ENCODE results near the gene EHD1. TPM values are rescaled to one million over a fixed set of nuclear protein-coding genes. Genes with fewer than 3 reads are reported as not detected.

The EHD1 gene
- total RNA-seq, 1 donor from 2014 or later = 61.0 TPM

GRCh38 chr11:64814712-64815187, 63.7 kb downstream of the EHD1 start:
- Mint-ChIP-seq H3K27me3 (ENCODE audit: unreplicated experiment) (no peaks in the 10 kb centered on the region), H3K27ac (ENCODE audit: unreplicated experiment) (no peak overlapping the region), H3K9me3 (ENCODE audit: unreplicated experiment) (no peaks in the 10 kb centered on the region), H3K4me3 (ENCODE audit: unreplicated experiment) (no peak overlapping the region), H3K36me3 (ENCODE audit: unreplicated experiment) (no peaks in the 10 kb centered on the region), H3K4me1 (ENCODE audit: unreplicated experiment) (peaks cover 8% of the 10 kb centered on the region)
- TF ChIP-seq CTCF (IDR thresholded peaks at IDR 0.05) = no peak
- DNase-seq (ENCODE audit: extremely low spot score, unreplicated experiment) = no peak

GRCh38 chr11:64813826-64814225, 64.6 kb downstream of the EHD1 start:
- Mint-ChIP-seq H3K9me3 (ENCODE audit: unreplicated experiment) (no peaks in the 10 kb centered on the region), H3K4me1 (ENCODE audit: unreplicated experiment) (peaks cover 15% of the 10 kb centered on the region), H3K27ac (ENCODE audit: unreplicated experiment) (no peak overlapping the region), H3K36me3 (ENCODE audit: unreplicated experiment) (no peaks in the 10 kb centered on the region), H3K27me3 (ENCODE audit: unreplicated experiment) (no peaks in the 10 kb centered on the region), H3K4me3 (ENCODE audit: unreplicated experiment) (no peak overlapping the region)
- no peak for TF ChIP-seq CTCF (IDR thresholded peaks at IDR 0.05)
- no peak for DNase-seq (ENCODE audit: extremely low spot score, unreplicated experiment)

- TF ChIP-seq CTCF (IDR thresholded peaks at IDR 0.05) = no peak
- Mint-ChIP-seq H3K4me1 (ENCODE audit: unreplicated experiment) (peaks cover 15% of the 10 kb centered on the region), H3K27ac (ENCODE audit: unreplicated experiment) (peak overlapping the region; percentile 87), H3K9me3 (ENCODE audit: unreplicated experiment) (no peaks in the 10 kb centered on the region), H3K27me3 (ENCODE audit: unreplicated experiment) (no peaks in the 10 kb centered on the region), H3K36me3 (ENCODE audit: unreplicated experiment) (peaks cover 7% of the 10 kb centered on the region), H3K4me3 (ENCODE audit: unreplicated experiment) (peak overlapping the region; percentile 98)
- no peak for DNase-seq (ENCODE audit: extremely low spot score, unreplicated experiment)
Observed at GRCh38 chr11:64810891-64811272, 67.5 kb downstream of the EHD1 start.

GRCh38 chr11:64810271-64810890, 68.0 kb downstream of the EHD1 start, which contains the start of gene MEN1:
Gene MEN1, minus strand, starts transcription at chr11:64810551. Its CDS starts 442 bp downstream, at chr11:64810109.
- no peaks in the 10 kb centered on the region for H3K9me3 Mint-ChIP-seq (ENCODE audit: unreplicated experiment)
- H3K27ac Mint-ChIP-seq (ENCODE audit: unreplicated experiment) = peak within 1 kb of the TSS; percentile 87
- no peaks in the 10 kb centered on the region for H3K27me3 Mint-ChIP-seq (ENCODE audit: unreplicated experiment)
- no peak for TF ChIP-seq CTCF (IDR thresholded peaks at IDR 0.05)
- peaks cover 11% of the 10 kb centered on the region for H3K36me3 Mint-ChIP-seq (ENCODE audit: unreplicated experiment)
- peak within 1 kb of the TSS; percentile 98 for H3K4me3 Mint-ChIP-seq (ENCODE audit: unreplicated experiment)
- peak; percentile 98 for DNase-seq (ENCODE audit: extremely low spot score, unreplicated experiment)
- H3K4me1 Mint-ChIP-seq (ENCODE audit: unreplicated experiment) = peaks cover 15% of the 10 kb centered on the region

GRCh38 chr11:64809781-64810241, 68.6 kb downstream of the EHD1 start:
- DNase-seq (ENCODE audit: extremely low spot score, unreplicated experiment) = no peak
- H3K27me3 Mint-ChIP-seq (ENCODE audit: unreplicated experiment) = no peaks in the 10 kb centered on the region
- peaks cover 11% of the 10 kb centered on the region for H3K36me3 Mint-ChIP-seq (ENCODE audit: unreplicated experiment)
- no peaks in the 10 kb centered on the region for H3K9me3 Mint-ChIP-seq (ENCODE audit: unreplicated experiment)
- H3K4me1 Mint-ChIP-seq (ENCODE audit: unreplicated experiment) = peaks cover 15% of the 10 kb centered on the region
- no peak for TF ChIP-seq CTCF (IDR thresholded peaks at IDR 0.05)
- H3K4me3 Mint-ChIP-seq (ENCODE audit: unreplicated experiment) = peak overlapping the region; percentile 98
- H3K27ac Mint-ChIP-seq (ENCODE audit: unreplicated experiment) = peak overlapping the region; percentile 87

All from osteocyte (in vitro differentiated cells).